HG03139 (cell line): ENCODE results near the gene NR6A1.

Experiments used
- ATAC-seq: cut with Tn5 transposase; IDR thresholded peaks from one replicate; pipeline ENCODE4 v1.9.1; 2021; ENCODE audit not compliant: unreplicated experiment

Gene NR6A1

GRCh38 chr9:124506931-124507879 is 263.9 kb downstream of the NR6A1 start, which contains the start of gene NR5A1:
TSS of gene NR5A1 (minus strand) at chr9:124507399. CDS start at chr9:124503395, 4,004 bp downstream.
- no peak for ATAC-seq

GRCh38 chr9:124506433-124506832 is 264.7 kb downstream of the NR6A1 start:
- no peak for ATAC-seq

- ATAC-seq: no peak
Measured at GRCh38 chr9:124505901-124506346, 265.2 kb downstream of the NR6A1 start.

- ATAC-seq: no peak
Measured at GRCh38 chr9:124505006-124505900, 265.9 kb downstream of the NR6A1 start.

GRCh38 chr9:124504530-124505005 is 266.5 kb downstream of the NR6A1 start:
- no peak for ATAC-seq

GRCh38 chr9:124503713-124504529 is 267.2 kb downstream of the NR6A1 start:
- no peak for ATAC-seq

GRCh38 chr9:124502711-124503702 is 268.1 kb downstream of the NR6A1 start:
- ATAC-seq: no peak

- no peak for ATAC-seq
Measured at GRCh38 chr9:124501771-124502320, 269.3 kb downstream of the NR6A1 start.

GRCh38 chr9:124500796-124501611 is 270.1 kb downstream of the NR6A1 start:
- no peak for ATAC-seq

- ATAC-seq: no peak
Measured at GRCh38 chr9:124500028-124500795, 270.9 kb downstream of the NR6A1 start.

GRCh38 chr9:124499216-124499615 is 271.9 kb downstream of the NR6A1 start:
- no peak for ATAC-seq

- ATAC-seq: no peak
Measured at GRCh38 chr9:124498499-124499146, 272.5 kb downstream of the NR6A1 start.

- ATAC-seq: no peak
Measured at GRCh38 chr9:124498040-124498439, 273.1 kb downstream of the NR6A1 start.

GRCh38 chr9:124497441-124497840 is 273.7 kb downstream of the NR6A1 start:
- ATAC-seq: no peak

GRCh38 chr9:124496463-124496862 is 274.6 kb downstream of the NR6A1 start:
- ATAC-seq: no peak

GRCh38 chr9:124496075-124496449 is 275.0 kb downstream of the NR6A1 start:
- ATAC-seq: no peak
